ENCODE results near the gene SEPTIN7. TPM values are rescaled to one million over a fixed set of nuclear protein-coding genes. Genes with fewer than 3 reads are reported as not detected.

Gene SEPTIN7
- total RNA-seq, 1 donor from 2014 or later, result 339 TPM

- DNase-seq (ENCODE audit: low read depth) (peak; percentile 61), FAIRE-seq (no peak)
- Mint-ChIP-seq H3K27me3 (ENCODE audit: low read depth, unreplicated experiment) (no peaks in the 10 kb centered on the region), H3K36me3 (ENCODE audit: low read depth, unreplicated experiment) (peaks cover 2% of the 10 kb centered on the region), H3K27ac (ENCODE audit: unreplicated experiment) (peak overlapping the region; percentile 19), H3K4me3 (ENCODE audit: unreplicated experiment) (no peak overlapping the region), H3K9me3 (ENCODE audit: unreplicated experiment) (no peaks in the 10 kb centered on the region), H3K4me1 (ENCODE audit: low read depth, unreplicated experiment) (peaks cover 7% of the 10 kb centered on the region)
- Histone ChIP-seq H3K27me3 (ENCODE audit: insufficient read depth, low read length) (no peaks in the 10 kb centered on the region), H3K4me1 (ENCODE audit: insufficient read depth, low read length) (no peaks in the 10 kb centered on the region), H4K20me1 (ENCODE audit: insufficient read depth, low read length) (peaks cover 47% of the 10 kb centered on the region), H3K79me2 (ENCODE audit: insufficient read depth, low read length) (peaks cover 96% of the 10 kb centered on the region), H2AFZ (ENCODE audit: low read depth, low read length) (no peak overlapping the region), H3K4me2 (ENCODE audit: low read length) (peak overlapping the region; percentile 11), H3K36me3 (ENCODE audit: insufficient read depth, low read length) (peaks cover 2% of the 10 kb centered on the region), H3K9me3 (ENCODE audit: insufficient read depth, low read depth, low read length) (no peaks in the 10 kb centered on the region), H3K4me3 (ENCODE audit: insufficient read depth, low read depth, low read length) (no peak overlapping the region), H3K9ac (ENCODE audit: low read length) (no peak overlapping the region), H3K27ac (ENCODE audit: low read depth, low read length) (no peak overlapping the region)
- TF ChIP-seq EZH2 (IDR thresholded peaks at IDR 0.05; ENCODE audit: insufficient read depth, low read length), result no peak
- no peak for TF ChIP-seq CTCF (IDR thresholded peaks at IDR 0.05; ENCODE audit: insufficient read depth, low read depth, low read length)
Measured at GRCh38 chr7:35839860-35840854, 39.3 kb downstream of the SEPTIN7 start.

- H3K9ac ChIP-seq (ENCODE audit: low read length), result no peak overlapping the region
Measured at GRCh38 chr7:35846816-35847412, 46.1 kb downstream of the SEPTIN7 start.

More at GRCh38 chr7:35846816-35847412, 46.1 kb downstream of the SEPTIN7 start:
- Histone ChIP-seq H4K20me1 (ENCODE audit: insufficient read depth, low read length) (peaks cover 60% of the 10 kb centered on the region), H2AFZ (ENCODE audit: low read depth, low read length) (no peak overlapping the region), H3K27ac (ENCODE audit: low read depth, low read length) (no peak overlapping the region), H3K4me3 (ENCODE audit: insufficient read depth, low read depth, low read length) (no peak overlapping the region), H3K36me3 (ENCODE audit: insufficient read depth, low read length) (no peaks in the 10 kb centered on the region), H3K9me3 (ENCODE audit: insufficient read depth, low read depth, low read length) (no peaks in the 10 kb centered on the region), H3K27me3 (ENCODE audit: insufficient read depth, low read length) (no peaks in the 10 kb centered on the region), H3K4me2 (ENCODE audit: low read length) (no peak overlapping the region), H3K4me1 (ENCODE audit: insufficient read depth, low read length) (no peaks in the 10 kb centered on the region), H3K79me2 (ENCODE audit: insufficient read depth, low read length) (peaks cover 97% of the 10 kb centered on the region)
- no peak overlapping the region for H3K27ac Mint-ChIP-seq (ENCODE audit: unreplicated experiment)
- H3K9me3 Mint-ChIP-seq (ENCODE audit: unreplicated experiment), result no peaks in the 10 kb centered on the region
- DNase-seq (ENCODE audit: low read depth) (no peak), FAIRE-seq (no peak)
- TF ChIP-seq CTCF (IDR thresholded peaks at IDR 0.05; ENCODE audit: insufficient read depth, low read depth, low read length) (no peak), EZH2 (IDR thresholded peaks at IDR 0.05; ENCODE audit: insufficient read depth, low read length) (no peak)
- H3K4me1 Mint-ChIP-seq (ENCODE audit: low read depth, unreplicated experiment), result peaks cover 16% of the 10 kb centered on the region
- no peaks in the 10 kb centered on the region for H3K27me3 Mint-ChIP-seq (ENCODE audit: low read depth, unreplicated experiment)
- no peaks in the 10 kb centered on the region for H3K36me3 Mint-ChIP-seq (ENCODE audit: low read depth, unreplicated experiment)
- H3K4me3 Mint-ChIP-seq (ENCODE audit: unreplicated experiment), result no peak overlapping the region

Data from astrocyte (in vitro differentiated cells and primary cell).